Loucy (cell line): Measurements from ENCODE around the gene CENPP.
A peak's percentile ranks its signal among the peaks of the same experiment; 100 is the strongest.

Experiments
- CTCF ChIP-seq: fragments of 200-600 bp; sonication (generic); conservative IDR thresholded peaks from 2 replicates; pipeline ENCODE4 v1.5.1; 2014; ENCODE audit warnings: mild to moderate bottlenecking, antibody characterized with exemption, low read length
- EZH2phosphoT487 ChIP-seq: fragments of 200-600 bp; IDR thresholded peaks from 2 replicates; pipeline ENCODE4 v1.6.1; 2018; ENCODE audit warnings: antibody characterized with exemption, mild to moderate bottlenecking, moderate library complexity, borderline replicate concordance

GRCh38 chr9:92634712-92635605 lies 309.2 kb downstream of the CENPP start:
- TF ChIP-seq CTCF (peak; percentile 89), EZH2phosphoT487 (no peak)
